Right lobe of liver (tissue), 6 donors: ENCODE measurements around the gene ELSPBP1. TPM values are rescaled to one million over a fixed set of nuclear protein-coding genes. Genes with fewer than 3 reads are reported as not detected.

Source experiments
- ATAC-seq, 4 donors: fragments of 200-7000 bp; cut with Tn5 transposase; one replicate each; pipeline ENCODE4 v1.9.1; 2020; ENCODE audit warnings: mild to moderate bottlenecking in 4 of 4, moderate library complexity in 4 of 4
- DNase-seq, 3 donors: peaks; one replicate each; pipeline ENCODE4 v3.0.0-alpha.2; 2020
- H3K27ac ChIP-seq, 3 donors: fragments of 200-600 bp; one replicate each; pipeline ENCODE4 v1.8.0; 2022
- H3K27me3 ChIP-seq, 2 donors: fragments of 200-600 bp; one replicate each; pipeline ENCODE4 v1.8.0; 2022
- H3K36me3 ChIP-seq, 4 donors: fragments of 200-600 bp; sonication (generic) in 1 of 4; one replicate each; pipeline versions ENCODE4 v1.5.1 to v1.8.0; 2017 to 2022; ENCODE audit warnings: control low read depth in 1 of 4
- H3K4me1 ChIP-seq, 4 donors: fragments of 200-600 bp; sonication (generic) in 1 of 4; one replicate each; pipeline versions ENCODE4 v1.5.1 to v1.8.0; 2017 to 2022; ENCODE audit warnings: control low read depth in 1 of 4
- H3K4me3 ChIP-seq, 3 donors: fragments of 200-600 bp; one replicate each; pipeline ENCODE4 v1.8.0; 2022
- H3K9me3 ChIP-seq, 4 donors: fragments of 200-600 bp; sonication (generic) in 1 of 4; one replicate each; pipeline versions ENCODE4 v1.5.1 to v1.8.0; 2017 to 2022; ENCODE audit warnings: control low read depth in 1 of 4
- POLR2A ChIP-seq: fragments of 450-650 bp; IDR thresholded peaks from one replicate; pipeline ENCODE4 v1.6.1; 2017; ENCODE audit warnings: antibody characterized with exemption, mild to moderate bottlenecking
- WGBS: methylation state at CpG from one replicate; pipeline ENCODE4 v1.1.6; 2018; ENCODE audit warnings: low coverage, low lambda C conversion rate; ENCODE audit not compliant: insufficient coverage; ENCODE audit errors: missing lambda C conversion rate; 5-methylcytosine and 5-hydroxymethylcytosine counted together
- intact Hi-C, 2 donors: fragments of 100-400 bp; cut with DNase I; formaldehyde crosslinking; loops; one replicate each; pipeline versions ENCODE4 v1.11.2 to v1.14.1; 2022
- total RNA-seq, 6 experiments: library from RNA; depleted of rRNA in 2 of 6; stranded (reverse); fragments of >200 nt in 2 of 6; fragmentation: NEBNext Ultra II Directional in 3 of 6; extraction: Animal tissue kit (Norgen Biotek cat#: 25700) in 3 of 6; gene quantifications; one replicate each; pipeline versions ENCODE4 v1.1.0 to v1.2.4, GENCODE V29; 2016 to 2023
- TF ChIP-seq, protein P1 (sequence below), 4 donors: fragments of 200-600 bp in 3 of 4; fragments of 450-650 bp in 1 of 4; IDR thresholded peaks; one replicate each; pipeline versions ENCODE4 v1.5.1 to v1.8.0; 2016 to 2022; ENCODE audit warnings: antibody characterized with exemption in 4 of 4, mild to moderate bottlenecking in 2 of 4
- donor health status: DM: no; HTN: yes; CAD: no.
- donor health status: DM: no; HTN: no; CAD: no.
- donor health status: DM: no; HTN: no; CAD: no.
- donor health status: DM: no; HTN: yes; CAD: no.
- donor health status: DM: no; HTN: yes; CAD: no.

The ELSPBP1 gene
- total RNA-seq, 6 experiments from 2014 or later = not detected

- Histone ChIP-seq H3K27ac (no peak overlapping the region), H3K27me3 (no peaks in the 10 kb centered on the region), H3K36me3 (no peaks in the 10 kb centered on the region), H3K4me3 (no peak overlapping the region), H3K4me1 (no peaks in the 10 kb centered on the region), H3K9me3 (no peaks in the 10 kb centered on the region)
- DNase-seq (no peak), ATAC-seq (no peak)
- TF ChIP-seq, protein P1, sequence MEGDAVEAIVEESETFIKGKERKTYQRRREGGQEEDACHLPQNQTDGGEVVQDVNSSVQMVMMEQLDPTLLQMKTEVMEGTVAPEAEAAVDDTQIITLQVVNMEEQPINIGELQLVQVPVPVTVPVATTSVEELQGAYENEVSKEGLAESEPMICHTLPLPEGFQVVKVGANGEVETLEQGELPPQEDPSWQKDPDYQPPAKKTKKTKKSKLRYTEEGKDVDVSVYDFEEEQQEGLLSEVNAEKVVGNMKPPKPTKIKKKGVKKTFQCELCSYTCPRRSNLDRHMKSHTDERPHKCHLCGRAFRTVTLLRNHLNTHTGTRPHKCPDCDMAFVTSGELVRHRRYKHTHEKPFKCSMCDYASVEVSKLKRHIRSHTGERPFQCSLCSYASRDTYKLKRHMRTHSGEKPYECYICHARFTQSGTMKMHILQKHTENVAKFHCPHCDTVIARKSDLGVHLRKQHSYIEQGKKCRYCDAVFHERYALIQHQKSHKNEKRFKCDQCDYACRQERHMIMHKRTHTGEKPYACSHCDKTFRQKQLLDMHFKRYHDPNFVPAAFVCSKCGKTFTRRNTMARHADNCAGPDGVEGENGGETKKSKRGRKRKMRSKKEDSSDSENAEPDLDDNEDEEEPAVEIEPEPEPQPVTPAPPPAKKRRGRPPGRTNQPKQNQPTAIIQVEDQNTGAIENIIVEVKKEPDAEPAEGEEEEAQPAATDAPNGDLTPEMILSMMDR (IDR thresholded peaks at IDR 0.05) = no peak
- no peak for TF ChIP-seq POLR2A
- 66% methylated on average over 6 of the region's 6 CpGs for WGBS
- intact Hi-C loops = no loop called here
Measured at GRCh38 chr19:48000846-48001245, 6.4 kb downstream of the ELSPBP1 start.

- WGBS = 54% methylated on average over 3 of the region's 6 CpGs
- Histone ChIP-seq H3K4me3 (no peak overlapping the region), H3K9me3 (no peaks in the 10 kb centered on the region), H3K36me3 (no peaks in the 10 kb centered on the region), H3K4me1 (no peaks in the 10 kb centered on the region), H3K27ac (no peak overlapping the region), H3K27me3 (no peaks in the 10 kb centered on the region)
- ATAC-seq (no peak), DNase-seq (no peak)
- intact Hi-C loops = no loop called here
- TF ChIP-seq, protein P1 (IDR thresholded peaks at IDR 0.05) = no peak
- no peak for TF ChIP-seq POLR2A
Measured at GRCh38 chr19:48004236-48004635, 9.8 kb downstream of the ELSPBP1 start.

DNA sequence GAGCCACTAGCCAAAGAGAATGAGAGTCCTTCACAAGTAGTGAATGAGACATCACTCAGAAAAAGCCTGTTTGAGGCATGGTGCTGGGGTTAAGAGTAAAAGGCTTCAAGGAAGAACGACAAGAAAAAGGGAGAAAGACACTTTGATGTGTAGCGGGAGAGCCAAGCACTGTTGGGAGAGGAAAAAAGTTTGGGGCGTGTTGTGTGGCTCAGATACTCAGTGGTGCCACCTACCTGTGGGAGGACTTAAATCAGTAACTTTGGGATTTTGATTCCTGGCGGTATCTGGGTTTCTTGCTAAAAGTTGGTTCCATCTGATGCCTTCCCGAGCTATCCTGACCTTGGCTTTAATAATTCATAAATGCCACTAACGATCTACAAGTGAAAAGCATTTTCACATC is 12.3 kb downstream of the ELSPBP1 start:
- Histone ChIP-seq H3K4me3 (no peak overlapping the region), H3K9me3 (no peaks in the 10 kb centered on the region), H3K27ac (no peak overlapping the region), H3K36me3 (no peaks in the 10 kb centered on the region), H3K27me3 (no peaks in the 10 kb centered on the region), H3K4me1 (no peaks in the 10 kb centered on the region)
- DNase-seq = no peak
- no peak for TF ChIP-seq POLR2A
- 70% methylated on average over 6 of the region's 6 CpGs for WGBS
- ATAC-seq = no peak
- intact Hi-C loops = no loop called here

DNA sequence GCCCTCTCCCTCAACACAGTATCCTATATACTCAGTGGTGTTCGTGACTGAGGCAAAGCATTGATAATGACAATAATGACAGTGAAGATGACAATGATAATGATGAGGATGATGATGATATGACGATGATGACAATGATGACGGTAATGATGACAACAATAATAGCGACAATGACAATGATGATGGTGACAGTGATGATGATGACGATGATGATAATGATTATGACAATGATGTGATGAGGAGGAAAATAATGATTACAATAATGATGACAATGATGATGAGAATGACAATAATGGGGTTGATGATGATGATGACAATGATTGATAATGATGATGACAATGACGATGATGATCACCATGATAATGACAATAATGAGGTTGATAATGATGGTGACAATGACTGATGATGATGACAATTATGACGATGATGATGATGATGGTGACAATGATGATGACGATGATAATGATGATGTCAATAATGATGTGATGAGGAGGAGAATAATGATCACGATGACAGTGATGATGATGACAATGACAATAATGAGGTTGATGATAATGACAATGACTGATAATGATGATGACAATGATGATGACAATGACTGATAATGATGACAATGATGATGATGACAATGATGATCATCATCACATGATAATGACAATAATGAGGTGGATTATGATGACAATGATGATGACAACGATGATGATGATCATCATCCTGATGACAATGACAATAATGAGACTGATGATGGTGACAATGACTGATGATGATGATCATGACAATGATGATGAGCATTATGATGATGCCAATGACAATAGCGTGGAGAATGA is 16.7 kb downstream of the ELSPBP1 start:
- no peak for DNase-seq
- 69% methylated on average over 11 of the region's 11 CpGs for WGBS
- Histone ChIP-seq H3K36me3 (no peaks in the 10 kb centered on the region), H3K27me3 (no peaks in the 10 kb centered on the region), H3K9me3 (no peaks in the 10 kb centered on the region), H3K4me3 (no peak overlapping the region), H3K4me1 (no peaks in the 10 kb centered on the region), H3K27ac (no peak overlapping the region)
- intact Hi-C loops = no loop called here
- TF ChIP-seq, protein P1 (IDR thresholded peaks at IDR 0.05) = no peak
- no peak for TF ChIP-seq POLR2A
- no peak for ATAC-seq

- TF ChIP-seq, protein P1 (IDR thresholded peaks at IDR 0.05) = no peak
- no peak for TF ChIP-seq POLR2A
- DNase-seq (no peak), ATAC-seq (no peak)
- no peak overlapping the region for H3K4me3 ChIP-seq
- H3K4me1 ChIP-seq = no peaks in the 10 kb centered on the region
- H3K27me3 ChIP-seq = no peaks in the 10 kb centered on the region
- H3K27ac ChIP-seq = no peak overlapping the region
- H3K36me3 ChIP-seq = no peaks in the 10 kb centered on the region
- intact Hi-C loops = no loop called here
- H3K9me3 ChIP-seq = no peaks in the 10 kb centered on the region
- 50% methylated on average over 3 of the region's 3 CpGs for WGBS
Measured at GRCh38 chr19:48020686-48021085, 26.3 kb downstream of the ELSPBP1 start.
